Colonic mucosa (tissue), 4 donors: ENCODE data around the gene FAP. TPM values are rescaled to one million over a fixed set of nuclear protein-coding genes. Genes with fewer than 3 reads are reported as not detected.

Source experiments
- DNase-seq: peaks from one replicate; pipeline ENCODE4 v3.0.0-alpha.2; 2020
- H3K27ac ChIP-seq: fragments of 200-600 bp; one replicate; pipeline ENCODE4 v1.8.0; 2021
- H3K27me3 ChIP-seq: fragments of 200-600 bp; one replicate; pipeline ENCODE4 v1.8.0; 2021
- H3K36me3 ChIP-seq: fragments of 200-600 bp; one replicate; pipeline ENCODE4 v1.8.0; 2021
- H3K4me1 ChIP-seq: fragments of 200-600 bp; one replicate; pipeline ENCODE4 v1.8.0; 2021; ENCODE audit warnings: mild to moderate bottlenecking
- H3K4me3 ChIP-seq: fragments of 200-600 bp; one replicate; pipeline ENCODE4 v1.8.0; 2021
- H3K9ac ChIP-seq, 2 donors: one replicate each; pipeline ENCODE4 v1.7.0; 2013; ENCODE audit warnings: control low read depth in 2 of 2, low read depth in 2 of 2, low read length in 2 of 2
- H3K9me3 ChIP-seq: fragments of 200-600 bp; one replicate; pipeline ENCODE4 v1.8.0; 2021
- CTCF ChIP-seq: fragments of 200-600 bp; IDR thresholded peaks from one replicate; pipeline ENCODE4 v1.8.0; 2022; ENCODE audit warnings: antibody characterized with exemption, mild to moderate bottlenecking
- intact Hi-C: fragments of 100-400 bp; cut with DNase I; formaldehyde crosslinking; loops from one replicate; pipeline ENCODE4 v1.14.1; 2022
- total RNA-seq, 2 donors: library from RNA; stranded (reverse); fragmentation: NEBNext Ultra II Directional in 1 of 2; extraction: Animal tissue kit (Norgen Biotek cat#: 25700) in 1 of 2; gene quantifications; one replicate each; pipeline ENCODE4 v1.2.1, GENCODE V29; 2021
- donor health status: healthy.
- donor health status: DM: no; HTN: no; CAD: no.
- donor health status: DM: no; HTN: no; CAD: no.

FAP gene
- total RNA-seq, 2 donors from 2014 or later = 1.1 to 1.8 TPM

DNA sequence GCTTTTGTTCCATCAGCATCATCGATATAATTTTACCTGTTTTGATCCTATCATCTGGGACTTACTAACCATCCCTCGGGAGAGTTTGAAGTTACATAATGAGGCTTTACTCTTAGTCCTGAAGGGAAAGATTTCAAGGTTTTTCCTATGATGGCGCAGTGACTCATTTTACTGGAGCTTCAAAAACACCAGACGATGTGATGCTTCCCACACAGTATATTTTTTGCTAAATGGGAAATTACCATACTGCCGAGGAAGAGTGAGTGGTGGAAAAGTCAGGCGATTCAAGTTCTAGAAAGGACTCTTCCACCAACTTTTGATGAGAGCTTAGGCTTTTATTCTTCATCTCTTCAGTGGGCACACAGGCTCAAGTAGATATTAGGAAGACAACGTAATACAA lies 46.6 kb downstream of the FAP start:
- H3K27ac ChIP-seq = no peak overlapping the region
- no peaks in the 10 kb centered on the region for H3K36me3 ChIP-seq
- no peaks in the 10 kb centered on the region for H3K27me3 ChIP-seq
- intact Hi-C loops = no loop called here
- no peaks in the 10 kb centered on the region for H3K4me1 ChIP-seq
- no peak for DNase-seq
- H3K4me3 ChIP-seq = no peak overlapping the region
- no peaks in the 10 kb centered on the region for H3K9me3 ChIP-seq
- no peak for TF ChIP-seq CTCF
- no peak overlapping the region for H3K9ac ChIP-seq

DNA sequence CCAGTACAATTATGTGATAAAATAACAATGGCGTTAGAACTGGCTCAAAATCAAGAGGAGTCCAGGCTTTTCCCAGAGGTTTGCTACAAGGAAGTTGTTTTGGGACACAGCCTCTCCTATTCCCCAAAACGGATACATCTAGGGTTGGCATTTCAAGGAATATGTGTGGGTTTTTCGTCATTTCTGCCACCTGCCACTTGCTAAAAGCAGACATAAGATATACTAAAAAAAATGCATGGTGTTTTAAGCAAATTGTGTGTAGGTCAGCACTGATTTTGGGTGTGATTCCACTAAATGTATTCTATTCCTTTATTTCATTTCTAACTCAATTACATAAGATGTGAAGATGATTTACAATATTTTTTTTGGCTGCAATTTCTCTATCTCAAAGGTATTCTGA lies 54.8 kb downstream of the FAP start:
- Histone ChIP-seq H3K9ac (no peak overlapping the region), H3K4me1 (no peaks in the 10 kb centered on the region), H3K4me3 (no peak overlapping the region), H3K36me3 (no peaks in the 10 kb centered on the region), H3K27me3 (no peaks in the 10 kb centered on the region), H3K27ac (no peak overlapping the region), H3K9me3 (no peaks in the 10 kb centered on the region)
- no peak for TF ChIP-seq CTCF
- no peak for DNase-seq
- intact Hi-C loops = no loop called here

DNA sequence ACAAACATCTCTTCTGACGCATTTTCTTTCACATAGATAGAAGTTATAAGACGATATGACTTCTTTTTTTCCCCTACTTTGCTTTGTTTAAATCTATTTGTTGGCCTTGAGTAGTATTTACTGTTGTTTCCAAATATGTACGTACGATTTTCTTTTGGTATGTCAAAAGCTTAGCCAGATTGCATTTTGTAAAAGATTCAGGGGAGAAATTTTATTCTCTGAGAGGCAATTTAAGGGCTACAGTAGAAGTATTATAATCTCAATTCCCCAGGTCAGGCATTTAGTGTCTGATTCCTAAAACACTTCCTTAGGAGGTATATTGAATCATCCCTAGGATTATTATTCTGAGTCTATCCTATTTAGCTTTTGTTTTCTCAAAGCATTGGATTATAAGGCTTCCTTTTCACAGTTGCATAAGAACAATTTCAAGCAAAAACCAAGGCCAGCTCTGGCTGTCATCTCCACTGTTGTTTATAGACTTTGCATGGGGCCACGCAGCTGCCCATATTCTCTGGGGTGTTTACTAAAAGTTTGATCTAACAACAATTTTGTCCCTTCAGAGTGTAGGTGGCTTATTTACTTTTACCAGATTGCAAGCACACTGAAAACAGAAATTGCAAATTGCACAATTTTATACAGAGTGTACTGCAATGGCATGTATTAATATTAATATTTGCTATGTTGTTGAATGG lies 57.6 kb downstream of the FAP start:
- no peak overlapping the region for H3K9ac ChIP-seq
- H3K9me3 ChIP-seq = no peaks in the 10 kb centered on the region
- H3K4me1 ChIP-seq = no peaks in the 10 kb centered on the region
- no peak for DNase-seq
- no peak overlapping the region for H3K4me3 ChIP-seq
- H3K27me3 ChIP-seq = no peaks in the 10 kb centered on the region
- intact Hi-C loops = no loop called here
- no peaks in the 10 kb centered on the region for H3K36me3 ChIP-seq
- no peak overlapping the region for H3K27ac ChIP-seq
- no peak for TF ChIP-seq CTCF

DNA sequence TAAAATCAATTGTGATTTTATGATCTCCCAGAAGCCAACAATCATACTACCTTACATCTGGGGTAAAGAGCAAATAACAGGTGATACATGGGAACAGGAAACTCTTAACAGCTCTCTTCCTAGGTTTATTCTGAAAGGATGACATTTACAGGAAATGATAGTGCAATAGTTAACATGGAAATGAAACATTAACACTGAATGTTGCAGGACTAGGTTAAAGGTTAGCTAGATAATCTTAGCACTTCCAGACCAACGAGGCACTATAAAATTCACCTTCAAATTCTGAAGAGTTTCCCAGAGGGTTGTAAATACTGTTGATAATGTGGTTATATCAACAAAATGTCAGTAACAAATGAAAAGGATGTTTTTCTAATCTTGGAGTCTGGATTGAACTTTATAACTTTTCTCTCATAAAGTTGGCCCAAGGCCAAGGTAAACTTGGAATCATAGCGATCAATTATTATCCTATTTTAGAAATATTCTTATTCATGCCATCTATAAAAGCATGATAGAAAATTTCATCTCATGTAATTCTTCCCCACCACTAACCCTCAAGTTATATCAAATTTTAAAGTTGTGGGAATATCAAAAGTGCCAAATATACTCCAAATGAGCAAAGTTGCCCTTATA lies 58.3 kb downstream of the FAP start:
- TF ChIP-seq CTCF = no peak
- DNase-seq = no peak
- Histone ChIP-seq H3K4me3 (no peak overlapping the region), H3K27me3 (no peaks in the 10 kb centered on the region), H3K27ac (no peak overlapping the region), H3K9me3 (no peaks in the 10 kb centered on the region), H3K4me1 (no peaks in the 10 kb centered on the region), H3K9ac (no peak overlapping the region), H3K36me3 (no peaks in the 10 kb centered on the region)
- intact Hi-C loops = no loop called here

DNA sequence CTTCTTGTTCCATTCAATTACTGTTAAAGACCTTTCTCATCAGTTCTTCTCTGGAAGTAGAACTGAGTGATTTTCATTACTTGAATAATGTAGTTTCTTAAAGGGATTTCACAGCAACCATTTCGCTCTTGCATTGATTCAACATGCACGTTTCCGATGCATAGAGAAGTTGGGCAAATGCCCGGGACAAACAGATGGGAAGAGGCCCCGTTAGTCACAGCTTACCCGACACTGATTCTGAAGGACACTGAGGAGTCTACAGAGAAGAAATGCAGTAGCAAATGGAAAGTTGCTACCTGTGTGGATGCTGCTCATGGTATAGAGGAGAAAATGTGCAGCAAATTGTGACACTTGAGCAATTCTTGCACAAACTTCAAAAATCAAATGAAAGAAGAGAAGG lies 58.9 kb downstream of the FAP start:
- intact Hi-C loops = no loop called here
- no peak for DNase-seq
- H3K36me3 ChIP-seq = no peaks in the 10 kb centered on the region
- H3K27ac ChIP-seq = no peak overlapping the region
- H3K9me3 ChIP-seq = no peaks in the 10 kb centered on the region
- no peaks in the 10 kb centered on the region for H3K4me1 ChIP-seq
- no peaks in the 10 kb centered on the region for H3K27me3 ChIP-seq
- H3K4me3 ChIP-seq = no peak overlapping the region
- no peak overlapping the region for H3K9ac ChIP-seq
- TF ChIP-seq CTCF = no peak
